Panc1 (cell line): Measurements from ENCODE around the gene PPP3R1. TPM values are rescaled to one million over a fixed set of nuclear protein-coding genes. Genes with fewer than 3 reads are reported as not detected.

ENCODE experiments used
- ATAC-seq: fragments of 200-7000 bp; cut with Tn5 transposase; 2 replicates; pipeline ENCODE4 v1.9.1; 2020; ENCODE audit warnings: mild to moderate bottlenecking, moderate library complexity
- BruUV-seq: library from RNA; stranded (reverse); fragments of 400-500 nt; replicated peaks from 2 replicates; lab custom pipeline; 2021; lab: Mats Ljungman, UMichigan
- CTCF ChIA-PET: fragments of 300-600 bp; sonication (Branson Sonifier 250); formaldehyde crosslinking; loops from one replicate; lab custom pipeline; 2022; ENCODE audit warnings: antibody characterized with exemption; lab: Charles Lee
- POLR2A ChIA-PET: fragments of 300-600 bp; sonication (Branson Sonifier 250); formaldehyde crosslinking; loops from one replicate; lab custom pipeline; 2022; ENCODE audit warnings: antibody characterized with exemption; lab: Charles Lee
- DNase-seq: peaks from one replicate; pipeline ENCODE4 v3.0.0-alpha.2; 2010; ENCODE audit warnings: low read depth, low spot score
- H3K27ac ChIP-seq: 2 replicates; pipeline ENCODE4 v1.5.1; 2011; ENCODE audit warnings: mild to moderate bottlenecking, low read length, inconsistent platforms
- H3K27me3 ChIP-seq: fragments of 200-500 bp; sonication (Bioruptor generic); 2 replicates; pipeline ENCODE4 v1.6.0; 2014; ENCODE audit warnings: low read length, inconsistent platforms; ENCODE audit not compliant: control insufficient read depth, insufficient read depth
- H3K36me3 ChIP-seq: fragments of 200-500 bp; sonication (Bioruptor generic); 2 replicates; pipeline ENCODE4 v1.5.1; 2014; ENCODE audit warnings: inconsistent platforms, mild to moderate bottlenecking, low read length, moderate library complexity; ENCODE audit not compliant: control insufficient read depth, insufficient read depth
- H3K4me1 ChIP-seq: 2 replicates; pipeline ENCODE4 v1.5.1; 2011; ENCODE audit warnings: inconsistent platforms, mild to moderate bottlenecking, low read length, moderate library complexity; ENCODE audit not compliant: control insufficient read depth, insufficient read depth
- H3K4me3 ChIP-seq, 2 experiments: 2 replicates each; pipeline ENCODE4 v1.5.1; 2011 to 2012; ENCODE audit warnings: low read depth in 2 of 2, low read length in 2 of 2, mild to moderate bottlenecking in 2 of 2, inconsistent platforms in 1 of 2, moderate library complexity in 1 of 2
- H3K9me3 ChIP-seq: fragments of 200-500 bp; sonication (Bioruptor generic); 2 replicates; pipeline ENCODE4 v1.5.1; 2014; ENCODE audit warnings: low read depth, mild to moderate bottlenecking, inconsistent platforms, low read length, moderate library complexity; ENCODE audit not compliant: control insufficient read depth, insufficient read depth
- POLR2AphosphoS5 ChIP-seq: IDR thresholded peaks from 2 replicates; pipeline ENCODE4 v1.6.1; 2012; ENCODE audit warnings: mild to moderate bottlenecking, low read depth, low read length, moderate library complexity
- REST ChIP-seq, 2 experiments: IDR thresholded peaks; 2 replicates each; pipeline ENCODE4 v1.6.1; 2011 to 2012; ENCODE audit warnings: low read depth in 2 of 2, control low read depth in 1 of 2, low read length in 1 of 2, mild to moderate bottlenecking in 1 of 2, moderate library complexity in 1 of 2; ENCODE audit not compliant: insufficient read depth in 1 of 2
- SIN3A ChIP-seq: IDR thresholded peaks from 2 replicates; pipeline ENCODE4 v1.6.1; 2012; ENCODE audit warnings: low read depth, mild to moderate bottlenecking, low read length, moderate library complexity, borderline replicate concordance; ENCODE audit not compliant: insufficient read depth
- TCF7L2 ChIP-seq: IDR thresholded peaks from 2 replicates; pipeline ENCODE4 v1.6.1; 2011; ENCODE audit warnings: mild to moderate bottlenecking, low read depth, low read length, inconsistent platforms
- in situ Hi-C: cut with HindIII; loops from 2 replicates; pipeline ENCODE4 v1.10.0; 2016; ENCODE audit warnings: low sequenced_read_pairs, low pct_unique_long_range_greater_than_20kb
- intact Hi-C: fragments of 100-400 bp; cut with micrococcal nuclease; formaldehyde crosslinking; loops from one replicate; pipeline ENCODE4 v1.10.0; 2022; ENCODE audit not compliant: unreplicated experiment
- total RNA-seq: library from RNA; stranded (reverse); gene quantifications from one replicate; pipeline ENCODE4 v1.2.1, GENCODE V29; 2021; ENCODE audit not compliant: unreplicated experiment
- TF ChIP-seq, protein P1 (sequence below): fragments of 450-650 bp; IDR thresholded peaks from 2 replicates; pipeline ENCODE4 v1.5.1; 2017; ENCODE audit warnings: mild to moderate bottlenecking

PPP3R1 gene
- total RNA-seq, 1 experiment from 2014 or later, result 77.9 TPM

GRCh38 chr2:68151037-68151436 lies 101.3 kb downstream of the PPP3R1 start:
- no peak for ATAC-seq
- intact Hi-C loops (no loop called here), in situ Hi-C loops (no loop called here)
- BruUV-seq, result no TSS peak
- ChIA-PET POLR2A (no interaction called here), CTCF (no interaction called here)
- TF ChIP-seq TCF7L2 (no peak), REST (IDR thresholded peaks at IDR 0.05; ENCODE audit: insufficient read depth in 1 of 2, low read depth in 2 of 2, low read length in 1 of 2) (no peak)
- Histone ChIP-seq H3K4me1 (peaks cover 2% of the 10 kb centered on the region; the same call in 1 of the 2 replicates), H3K27me3 (no peaks in the 10 kb centered on the region), H3K9me3 (no peaks in the 10 kb centered on the region), H3K27ac (no peak overlapping the region), H3K36me3 (0 out of 2 replicates have a peak, but pooled peaks cover 3% of the 10 kb centered on the region), H3K4me3 (no peak overlapping the region)
- no peak for DNase-seq

- ChIA-PET POLR2A (no interaction called here), CTCF (no interaction called here)
- intact Hi-C loops, result no loop called here
- no peaks in the 10 kb centered on the region for H3K9me3 ChIP-seq
- in situ Hi-C loops, result no loop called here
- H3K4me1 ChIP-seq, result no peaks in the 10 kb centered on the region
- H3K27ac ChIP-seq, result no peak overlapping the region
- no peak for DNase-seq
- no peak for ATAC-seq
- no peaks in the 10 kb centered on the region for H3K27me3 ChIP-seq
- BruUV-seq, result no TSS peak
- peaks cover 3% of the 10 kb centered on the region; the same call in 1 of the 2 replicates for H3K36me3 ChIP-seq
- TF ChIP-seq, protein P1, sequence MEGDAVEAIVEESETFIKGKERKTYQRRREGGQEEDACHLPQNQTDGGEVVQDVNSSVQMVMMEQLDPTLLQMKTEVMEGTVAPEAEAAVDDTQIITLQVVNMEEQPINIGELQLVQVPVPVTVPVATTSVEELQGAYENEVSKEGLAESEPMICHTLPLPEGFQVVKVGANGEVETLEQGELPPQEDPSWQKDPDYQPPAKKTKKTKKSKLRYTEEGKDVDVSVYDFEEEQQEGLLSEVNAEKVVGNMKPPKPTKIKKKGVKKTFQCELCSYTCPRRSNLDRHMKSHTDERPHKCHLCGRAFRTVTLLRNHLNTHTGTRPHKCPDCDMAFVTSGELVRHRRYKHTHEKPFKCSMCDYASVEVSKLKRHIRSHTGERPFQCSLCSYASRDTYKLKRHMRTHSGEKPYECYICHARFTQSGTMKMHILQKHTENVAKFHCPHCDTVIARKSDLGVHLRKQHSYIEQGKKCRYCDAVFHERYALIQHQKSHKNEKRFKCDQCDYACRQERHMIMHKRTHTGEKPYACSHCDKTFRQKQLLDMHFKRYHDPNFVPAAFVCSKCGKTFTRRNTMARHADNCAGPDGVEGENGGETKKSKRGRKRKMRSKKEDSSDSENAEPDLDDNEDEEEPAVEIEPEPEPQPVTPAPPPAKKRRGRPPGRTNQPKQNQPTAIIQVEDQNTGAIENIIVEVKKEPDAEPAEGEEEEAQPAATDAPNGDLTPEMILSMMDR, result no peak
- TF ChIP-seq SIN3A, result no peak
- no peak for TF ChIP-seq TCF7L2
- no peak for TF ChIP-seq REST (IDR thresholded peaks at IDR 0.05; ENCODE audit: insufficient read depth in 1 of 2, low read depth in 2 of 2, low read length in 1 of 2)
- no peak for TF ChIP-seq POLR2AphosphoS5
- no peak overlapping the region for H3K4me3 ChIP-seq
Measured at GRCh38 chr2:68141875-68142274, 110.5 kb downstream of the PPP3R1 start.
